HEK293T (cell line): Measurements from ENCODE around the gene IGF1R.

Experiments
- CTCF ChIA-PET: fragments of 350-600 bp; formaldehyde crosslinking; extraction: SDS; loops from one replicate; lab custom pipeline; 2021; ENCODE audit warnings: antibody characterized with exemption, inconsistent platforms; lab: Yijun Ruan, JAX
- POLR2A ChIA-PET: fragments of 350-600 bp; formaldehyde crosslinking; extraction: SDS; loops from one replicate; lab custom pipeline; 2020; ENCODE audit warnings: antibody characterized with exemption, inconsistent platforms; lab: Yijun Ruan, JAX
- DNase-seq: peaks from one replicate; pipeline ENCODE4 v3.0.0; 2012; ENCODE audit warnings: mixed read lengths; ENCODE audit errors: extremely low spot score
- ARNT ChIP-seq: fragments of 450-650 bp; IDR thresholded peaks from 2 replicates; pipeline ENCODE4 v1.6.1; 2017; ENCODE audit warnings: mild to moderate bottlenecking
- BHLHE40 ChIP-seq: fragments of 450-650 bp; IDR thresholded peaks from 2 replicates; pipeline ENCODE4 v1.6.1; 2016; ENCODE audit warnings: mild to moderate bottlenecking, moderate library complexity, borderline replicate concordance
- CTBP1 ChIP-seq: fragments of 450-650 bp; IDR thresholded peaks from 2 replicates; pipeline ENCODE4 v1.6.1; 2016; ENCODE audit warnings: borderline replicate concordance
- ELF4 ChIP-seq: fragments of 450-650 bp; IDR thresholded peaks from 2 replicates; pipeline ENCODE4 v1.6.1; 2017; ENCODE audit warnings: antibody characterized with exemption
- FOXA1 ChIP-seq: fragments of 450-650 bp; IDR thresholded peaks from 2 replicates; pipeline ENCODE4 v1.6.1; 2016; ENCODE audit warnings: mild to moderate bottlenecking
- FOXK2 ChIP-seq: fragments of 450-650 bp; IDR thresholded peaks from 2 replicates; pipeline ENCODE4 v1.6.1; 2016; ENCODE audit warnings: mild to moderate bottlenecking
- FOXM1 ChIP-seq: fragments of 450-650 bp; IDR thresholded peaks from 2 replicates; pipeline ENCODE4 v1.6.1; 2017; ENCODE audit warnings: mild to moderate bottlenecking, borderline replicate concordance
- HDGF ChIP-seq: fragments of 450-650 bp; IDR thresholded peaks from 2 replicates; pipeline ENCODE4 v1.6.1; 2017; ENCODE audit warnings: antibody characterized with exemption, borderline replicate concordance
- L3MBTL2 ChIP-seq: fragments of 450-650 bp; conservative IDR thresholded peaks from 2 replicates; pipeline ENCODE4 v1.6.1; 2016; ENCODE audit warnings: mild to moderate bottlenecking
- LEF1 ChIP-seq: fragments of 450-650 bp; IDR thresholded peaks from 2 replicates; pipeline ENCODE4 v1.6.1; 2017; ENCODE audit warnings: mild to moderate bottlenecking, borderline replicate concordance
- NFRKB ChIP-seq: fragments of 450-650 bp; IDR thresholded peaks from 2 replicates; pipeline ENCODE4 v1.6.1; 2016; ENCODE audit warnings: mild to moderate bottlenecking, moderate library complexity
- SP1 ChIP-seq: fragments of 450-650 bp; IDR thresholded peaks from 2 replicates; pipeline ENCODE4 v1.6.1; 2017
- SUZ12 ChIP-seq: fragments of 450-650 bp; IDR thresholded peaks from 2 replicates; pipeline ENCODE4 v1.6.1; 2016; ENCODE audit warnings: mild to moderate bottlenecking
- TARDBP ChIP-seq: fragments of 450-650 bp; IDR thresholded peaks from 2 replicates; pipeline ENCODE4 v1.6.1; 2016
- ZNF384 ChIP-seq: fragments of 450-650 bp; IDR thresholded peaks from 2 replicates; pipeline ENCODE4 v1.6.1; 2016
- TF ChIP-seq, protein P1 (sequence below): fragments of 450-650 bp; IDR thresholded peaks from 2 replicates; pipeline ENCODE4 v1.6.1; 2016

Gene IGF1R

DNA sequence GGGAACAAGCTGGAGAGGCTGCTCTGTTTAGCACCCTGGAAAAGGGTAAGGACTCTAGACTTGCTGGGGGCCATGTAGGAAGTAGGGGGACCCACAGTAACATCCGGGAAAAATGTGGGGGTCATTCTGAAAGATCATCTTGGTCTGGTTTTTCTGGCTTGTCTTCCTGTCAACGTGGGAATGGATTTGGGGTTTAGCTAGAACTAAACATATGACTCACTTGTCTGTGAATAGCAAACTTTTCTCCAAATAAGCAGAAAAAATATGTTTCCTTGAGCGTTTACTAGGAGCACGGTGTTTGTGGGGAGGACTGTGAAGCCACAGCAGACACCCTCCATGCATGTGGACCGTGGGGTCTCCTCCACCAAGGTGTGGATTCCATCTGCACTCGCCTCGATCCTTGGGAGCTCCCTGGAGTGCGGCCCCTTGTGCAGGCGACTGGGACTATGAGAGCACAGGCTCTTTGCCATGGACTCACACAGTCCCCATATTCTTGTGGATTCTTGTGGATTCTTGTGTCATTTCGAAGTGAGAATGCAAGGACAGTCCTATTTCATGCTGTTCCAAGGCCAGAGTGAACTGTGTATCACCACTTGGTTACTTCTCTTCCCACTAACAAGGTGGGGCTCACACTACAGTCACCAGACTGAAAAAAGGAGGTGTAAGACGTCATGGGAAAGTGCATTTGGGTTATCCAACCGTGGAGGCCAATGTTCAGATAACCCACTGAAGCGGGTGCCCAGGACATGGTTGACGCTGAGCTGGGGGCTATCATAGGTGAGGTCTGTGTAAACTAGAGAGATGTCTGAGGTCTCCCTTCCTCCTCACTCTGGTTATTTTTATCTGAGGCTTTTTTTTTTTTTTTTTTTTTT lies 333.7 kb downstream of the IGF1R start:
- DNase-seq = no peak
- POLR2A ChIA-PET = interaction anchor here (0.7 kb wide), 1 partner anchor 32 kb away, joined by 3 read pairs; no protein-coding TSS in a partner anchor
- CTCF ChIA-PET = no interaction called here
- TF ChIP-seq ZNF384 (no peak), LEF1 (no peak), ELF4 (no peak), TARDBP (no peak), BHLHE40 (no peak), NFRKB (no peak), ARNT (no peak)
- TF ChIP-seq, protein P1, sequence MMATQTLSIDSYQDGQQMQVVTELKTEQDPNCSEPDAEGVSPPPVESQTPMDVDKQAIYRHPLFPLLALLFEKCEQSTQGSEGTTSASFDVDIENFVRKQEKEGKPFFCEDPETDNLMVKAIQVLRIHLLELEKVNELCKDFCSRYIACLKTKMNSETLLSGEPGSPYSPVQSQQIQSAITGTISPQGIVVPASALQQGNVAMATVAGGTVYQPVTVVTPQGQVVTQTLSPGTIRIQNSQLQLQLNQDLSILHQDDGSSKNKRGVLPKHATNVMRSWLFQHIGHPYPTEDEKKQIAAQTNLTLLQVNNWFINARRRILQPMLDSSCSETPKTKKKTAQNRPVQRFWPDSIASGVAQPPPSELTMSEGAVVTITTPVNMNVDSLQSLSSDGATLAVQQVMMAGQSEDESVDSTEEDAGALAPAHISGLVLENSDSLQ = no peak

DNA sequence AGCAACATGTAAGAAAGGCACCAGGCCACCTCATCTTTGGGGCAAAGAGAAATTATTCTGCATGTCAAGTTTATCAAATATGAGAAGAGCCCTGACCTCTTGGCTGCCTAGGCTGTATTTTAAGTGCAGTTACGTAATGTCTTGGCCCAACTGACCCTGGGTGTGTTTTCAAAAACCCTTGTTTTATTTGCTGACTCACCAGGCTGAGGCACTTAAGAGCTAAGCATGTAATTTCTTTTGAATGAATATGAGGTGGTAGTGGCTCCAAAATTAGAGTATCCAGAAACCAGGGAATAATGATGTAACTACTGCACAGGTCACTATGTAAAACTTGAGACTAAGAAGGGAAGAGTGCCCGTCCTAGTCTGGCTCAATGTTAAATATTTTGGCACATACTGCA lies 335.0 kb downstream of the IGF1R start:
- no peak for TF ChIP-seq LEF1
- DNase-seq = peak; percentile 55
- ChIA-PET CTCF (interaction anchor here (0.6 kb wide), 3 partner anchors 14 to 86 kb away, joined by 3 read pairs; no protein-coding TSS in a partner anchor), POLR2A (interaction anchor here (1.1 to 1.3 kb wide), 2 partner anchors 46 to 76 kb away, joined by 3 to 4 read pairs; no protein-coding TSS in a partner anchor)

DNA sequence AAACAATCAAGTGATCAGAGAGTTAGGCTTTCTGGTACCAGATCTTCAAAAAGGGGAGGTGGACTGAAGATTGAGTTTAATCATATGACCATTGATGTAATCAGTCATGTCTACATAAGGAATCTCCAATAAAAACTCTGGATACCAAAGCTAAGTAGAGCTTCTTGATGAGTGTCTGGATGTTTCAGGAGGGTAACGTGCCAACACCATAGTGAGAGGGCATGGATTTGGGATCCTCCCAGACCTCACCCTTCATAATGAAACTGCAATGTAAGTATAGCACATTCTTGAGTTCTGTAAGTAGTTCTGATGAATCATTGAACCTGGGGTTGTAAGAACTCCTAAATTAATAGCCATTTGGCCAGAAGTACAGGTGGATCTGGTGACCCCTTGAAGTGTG lies 337.9 kb downstream of the IGF1R start:
- no peak for DNase-seq
- CTCF ChIA-PET = interaction anchor here (0.9 kb wide), 1 partner anchor 50 kb away, joined by 3 read pairs; no protein-coding TSS in a partner anchor
- POLR2A ChIA-PET = no interaction called here
- no peak for TF ChIP-seq NFRKB
- no peak for TF ChIP-seq CTBP1
- TF ChIP-seq TARDBP = no peak
- TF ChIP-seq HDGF = no peak
- no peak for TF ChIP-seq L3MBTL2
- no peak for TF ChIP-seq FOXA1

DNA sequence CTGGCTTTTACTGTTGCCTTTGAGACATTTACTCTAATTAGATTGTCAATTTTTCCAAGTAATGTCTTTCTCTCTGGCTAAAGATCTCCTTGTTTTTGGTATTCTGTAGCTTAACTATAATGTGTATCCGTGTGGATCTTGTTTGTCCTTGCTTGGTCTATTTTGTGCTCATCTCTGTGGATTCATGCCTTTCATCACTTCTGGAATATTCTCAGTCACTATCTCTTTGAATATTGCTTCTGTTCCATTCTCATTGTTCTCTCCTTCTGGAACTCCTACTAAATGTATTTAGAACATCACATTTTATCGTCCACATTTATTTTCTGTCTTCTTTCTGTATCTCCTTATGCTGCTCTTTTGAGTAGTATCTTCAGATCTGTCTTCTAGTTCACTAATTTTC lies 346.6 kb downstream of the IGF1R start:
- no peak for TF ChIP-seq NFRKB
- POLR2A ChIA-PET = no interaction called here
- CTCF ChIA-PET = no interaction called here
- DNase-seq = no peak

DNA sequence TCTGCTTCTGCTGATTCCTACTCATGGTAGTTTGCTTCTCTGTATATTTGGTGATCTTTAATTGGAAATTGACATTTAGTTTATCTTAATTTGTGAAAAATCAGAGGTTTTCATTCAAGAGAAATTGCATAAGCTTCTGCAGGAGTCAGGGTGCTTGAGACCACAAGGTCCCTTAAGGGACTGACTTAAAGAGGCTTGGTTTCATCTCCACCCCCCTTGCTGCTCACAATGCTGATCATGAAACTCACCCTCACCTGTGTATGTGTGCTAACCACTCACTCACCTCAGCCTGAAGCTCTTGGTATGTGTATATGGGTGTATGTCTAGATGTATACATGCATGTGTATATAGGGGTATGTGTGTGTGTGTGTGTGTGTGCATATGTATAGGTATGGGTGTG lies 347.8 kb downstream of the IGF1R start:
- DNase-seq = no peak
- no peak for TF ChIP-seq SP1
- no peak for TF ChIP-seq FOXM1
- no peak for TF ChIP-seq SUZ12
- no peak for TF ChIP-seq FOXK2
- TF ChIP-seq ZNF384 = no peak
- no peak for TF ChIP-seq ELF4
- no peak for TF ChIP-seq LEF1
- TF ChIP-seq ARNT = no peak
- TF ChIP-seq L3MBTL2 = no peak
- no peak for TF ChIP-seq BHLHE40
- TF ChIP-seq HDGF = no peak
- TF ChIP-seq CTBP1 = no peak
- no peak for TF ChIP-seq FOXA1
- no peak for TF ChIP-seq TARDBP
- TF ChIP-seq, protein P1 = no peak
- TF ChIP-seq NFRKB = no peak
- CTCF ChIA-PET = no interaction called here
- POLR2A ChIA-PET = no interaction called here

DNA sequence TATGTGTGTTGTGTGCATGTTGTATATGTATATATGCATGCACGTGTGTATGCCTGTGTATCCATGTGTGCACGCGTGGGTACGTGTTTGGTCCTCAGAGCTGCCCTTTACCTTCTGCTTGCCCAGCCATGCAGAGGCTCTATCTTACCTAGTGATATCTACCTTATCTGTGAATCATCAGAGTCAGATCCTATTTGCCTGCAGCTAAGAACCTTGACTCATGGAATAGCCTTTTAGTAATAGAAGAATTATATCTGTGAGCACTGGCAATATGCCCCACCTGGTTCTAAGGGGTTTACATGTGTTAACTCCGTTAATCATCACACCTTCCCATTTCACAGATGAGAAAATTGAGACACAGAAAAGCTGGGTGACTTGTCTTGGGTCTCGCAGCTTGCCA lies 348.3 kb downstream of the IGF1R start:
- POLR2A ChIA-PET = no interaction called here
- no peak for DNase-seq
- CTCF ChIA-PET = no interaction called here
- TF ChIP-seq CTBP1 = no peak
- no peak for TF ChIP-seq L3MBTL2
- no peak for TF ChIP-seq ARNT
- no peak for TF ChIP-seq SP1
- TF ChIP-seq, protein P1 = no peak
- TF ChIP-seq FOXM1 = no peak
- no peak for TF ChIP-seq FOXA1
- TF ChIP-seq SUZ12 = no peak
- no peak for TF ChIP-seq FOXK2
- TF ChIP-seq HDGF = no peak
- TF ChIP-seq NFRKB = no peak
- no peak for TF ChIP-seq BHLHE40
- TF ChIP-seq ELF4 = no peak
- no peak for TF ChIP-seq ZNF384
- TF ChIP-seq LEF1 = no peak
